HG02642 (cell line): Measurements from ENCODE around the gene CCDC85C.

ENCODE experiments used
- ATAC-seq: cut with Tn5 transposase; IDR thresholded peaks from one replicate; pipeline ENCODE4 v1.9.1; 2021; ENCODE audit warnings: mild to moderate bottlenecking; ENCODE audit not compliant: unreplicated experiment, poor library complexity

CCDC85C gene

DNA sequence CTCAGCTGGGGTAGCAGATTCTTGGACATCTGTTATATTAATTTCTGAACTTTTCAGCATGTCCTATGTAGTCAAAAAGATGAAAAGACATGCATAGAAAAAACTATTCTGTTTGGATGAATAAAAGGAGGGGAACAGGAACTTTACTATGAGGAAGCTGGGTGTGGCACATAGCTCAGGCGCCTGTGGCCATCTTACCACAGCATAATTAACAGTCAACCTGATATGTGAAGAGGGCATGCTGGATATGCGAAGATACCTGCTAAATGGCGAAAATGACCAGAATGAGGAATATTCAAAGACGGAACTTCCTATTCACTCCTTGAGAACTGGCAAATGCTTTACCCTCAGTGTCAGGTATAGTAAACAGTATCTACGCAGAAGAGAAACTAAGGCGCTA, 141.8 kb downstream of the CCDC85C start:
- no peak for ATAC-seq

- ATAC-seq: no peak
These were observed 142.5 kb downstream of the CCDC85C start for GRCh38 chr14:99461411-99462085.

DNA sequence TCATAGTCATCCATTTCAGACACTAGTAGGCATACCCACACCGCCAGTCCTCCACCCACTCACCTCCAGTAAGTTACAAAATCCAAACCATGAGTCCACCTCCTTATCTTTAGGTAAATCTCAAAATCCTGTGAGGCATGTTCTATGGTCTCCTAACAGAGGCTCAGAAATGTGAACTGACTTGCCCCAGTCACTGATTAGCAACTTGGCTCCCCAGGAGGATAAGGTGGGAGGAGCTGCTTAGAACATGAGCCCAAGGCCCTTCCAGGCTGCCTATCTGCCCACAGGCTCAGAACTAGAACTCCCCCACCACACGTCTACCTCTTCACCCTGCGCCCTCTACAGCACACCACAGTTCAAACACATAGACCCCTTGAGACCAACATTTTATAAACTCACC, 143.2 kb downstream of the CCDC85C start:
- no peak for ATAC-seq

DNA sequence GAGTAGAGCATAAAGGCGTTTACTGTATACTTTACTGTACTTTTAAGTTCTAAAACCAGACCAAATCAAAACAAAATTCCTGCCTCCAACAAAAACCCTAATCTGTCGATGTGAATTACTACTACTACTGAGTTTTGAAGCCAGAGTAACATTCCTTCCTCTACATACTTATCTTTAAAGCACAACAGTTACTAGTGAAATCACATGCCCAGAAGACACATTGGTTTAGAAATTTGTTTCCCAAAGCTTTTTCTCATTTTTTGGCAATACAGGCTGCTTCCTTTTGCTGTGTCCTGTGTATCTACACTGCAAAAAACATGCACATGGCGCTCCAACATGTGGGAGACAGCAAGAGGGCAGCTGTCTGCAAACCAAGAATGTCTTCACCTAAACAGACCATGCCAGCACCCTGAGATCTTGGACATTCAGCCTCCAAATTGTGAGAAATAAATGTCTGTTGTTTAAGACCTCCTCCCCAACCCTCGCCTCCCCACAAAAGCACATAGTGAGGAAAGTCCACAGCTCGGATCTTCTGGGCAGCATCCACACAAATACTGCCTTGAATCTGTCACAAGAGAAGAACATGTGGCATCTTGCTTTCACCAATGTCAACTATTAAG, 144.4 kb downstream of the CCDC85C start:
- no peak for ATAC-seq

DNA sequence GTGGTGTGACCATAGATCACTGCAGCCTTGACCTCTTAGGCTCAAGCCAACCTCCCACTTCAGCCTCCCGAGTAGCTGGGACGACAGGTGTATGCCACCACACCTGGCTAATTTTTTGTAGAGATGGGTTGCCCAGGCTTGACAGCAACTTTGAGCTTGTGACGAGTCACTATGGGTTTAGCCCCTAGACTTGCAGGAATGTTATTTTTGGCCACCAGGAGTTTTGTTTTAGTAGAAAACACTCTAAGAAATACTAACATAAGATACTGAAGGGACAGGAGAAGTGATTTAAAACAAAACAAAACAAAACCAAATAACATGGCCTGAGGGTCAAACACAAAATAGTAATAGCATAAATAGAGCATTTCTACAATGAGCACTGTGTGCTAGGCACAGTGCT, 149.8 kb downstream of the CCDC85C start:
- no peak for ATAC-seq

DNA sequence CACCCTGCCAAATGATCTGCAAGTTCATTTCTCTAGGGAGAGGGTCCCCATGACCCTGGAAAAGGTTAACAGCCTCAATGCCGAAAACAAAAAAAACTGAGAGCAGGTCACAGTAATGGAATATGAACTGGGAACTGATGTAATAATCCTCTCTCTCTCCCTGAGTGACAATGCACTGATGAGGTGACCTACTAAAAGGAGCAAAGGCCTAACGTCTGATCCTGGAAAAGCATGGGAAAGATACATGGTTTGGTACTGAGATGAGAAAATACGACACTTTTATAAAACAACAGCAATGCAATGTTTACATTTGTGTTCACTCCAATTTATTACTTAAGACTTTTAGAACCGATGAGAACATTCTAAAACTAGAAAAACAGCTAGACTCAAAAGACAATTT, 151.0 kb downstream of the CCDC85C start:
- no peak for ATAC-seq

GRCh38 chr14:99451234-99451633, 152.8 kb downstream of the CCDC85C start:
- ATAC-seq: no peak

DNA sequence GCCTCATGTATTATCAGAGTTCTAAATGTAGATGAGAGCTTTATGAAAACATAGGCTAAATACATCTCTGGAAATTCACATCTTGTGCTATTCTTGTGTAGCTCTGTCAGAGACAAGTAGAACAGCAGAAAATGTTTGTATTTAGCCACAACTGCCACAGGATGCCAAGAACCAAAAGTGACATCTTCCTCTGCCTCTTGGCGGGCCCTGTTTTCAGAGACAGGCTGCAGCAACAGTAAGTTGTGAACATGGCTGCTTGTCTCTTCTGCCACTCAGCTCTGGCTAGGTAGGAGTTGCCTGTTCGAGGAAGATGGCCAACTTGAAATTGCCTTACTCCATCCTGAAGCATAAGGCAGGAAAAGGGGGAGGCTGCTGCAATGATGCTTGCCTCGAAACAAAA, 153.7 kb downstream of the CCDC85C start:
- no peak for ATAC-seq
